Esophagus muscularis mucosa (tissue), 4 donors: ENCODE results near the gene CCL7. TPM values are rescaled to one million over a fixed set of nuclear protein-coding genes. Genes with fewer than 3 reads are reported as not detected.

Experiments used
- DNase-seq: peaks from one replicate; pipeline ENCODE4 v3.0.0-alpha.2; 2017; ENCODE audit errors: extremely low spot score
- H3K27ac ChIP-seq, 4 donors: fragments of 200-600 bp; sonication (generic); replicated peaks in 1 of 4; 1 replicate in 3 of 4; 2 replicates in 1 of 4; pipeline ENCODE4 v1.5.1; 2016 to 2019; ENCODE audit warnings: mild to moderate bottlenecking in 1 of 4
- H3K27me3 ChIP-seq, 4 donors: fragments of 200-600 bp; sonication (generic); one replicate each; pipeline versions ENCODE4 v1.5.1 to v1.6.0; 2016 to 2019
- H3K36me3 ChIP-seq, 4 donors: fragments of 200-600 bp; sonication (generic); one replicate each; pipeline ENCODE4 v1.5.1; 2016 to 2019
- H3K4me1 ChIP-seq, 4 donors: fragments of 200-600 bp; sonication (generic); one replicate each; pipeline ENCODE4 v1.5.1; 2016 to 2019
- H3K4me3 ChIP-seq, 4 donors: fragments of 200-600 bp; sonication (generic); 1 replicate in 2 of 4; 2 replicates in 2 of 4; pipeline ENCODE4 v1.5.1; 2016 to 2019; ENCODE audit warnings: mild to moderate bottlenecking in 4 of 4, moderate library complexity in 1 of 4
- H3K9me3 ChIP-seq, 4 donors: fragments of 200-600 bp; sonication (generic); 1 replicate in 3 of 4; 2 replicates in 1 of 4; pipeline ENCODE4 v1.5.1; 2016 to 2019
- EP300 ChIP-seq: sonication (generic); formaldehyde crosslinking; IDR thresholded peaks from one replicate; pipeline ENCODE4 v1.6.1; 2017; ENCODE audit warnings: antibody characterized with exemption
- POLR2A ChIP-seq: fragments of 450-650 bp; IDR thresholded peaks from one replicate; pipeline ENCODE4 v1.6.1; 2017; ENCODE audit warnings: antibody characterized with exemption, moderate library complexity, mild to moderate bottlenecking, low read depth
- POLR2AphosphoS5 ChIP-seq, 2 donors: sonication (generic); formaldehyde crosslinking; IDR thresholded peaks; one replicate each; pipeline ENCODE4 v1.6.1; 2017; ENCODE audit warnings: antibody characterized with exemption in 2 of 2
- WGBS: methylation state at CpG from one replicate; pipeline ENCODE4 v1.1.5; 2018; 5-methylcytosine and 5-hydroxymethylcytosine counted together
- intact Hi-C: fragments of 100-400 bp; cut with DNase I; formaldehyde crosslinking; loops from one replicate; pipeline ENCODE4 v1.15.1; 2023
- total RNA-seq, 4 donors: library from RNA; depleted of rRNA; stranded (reverse); fragments of >200 nt; gene quantifications; one replicate each; pipeline versions ENCODE4 v1.1.0 to v1.2.1, GENCODE V29; 2016
- TF ChIP-seq, protein P1 (sequence below), 3 experiments: fragments of 200-600 bp in 2 of 3; fragments of 450-650 bp in 1 of 3; sonication (generic) in 2 of 3; IDR thresholded peaks; one replicate each; pipeline ENCODE4 v1.5.1; 2017 to 2019; ENCODE audit warnings: antibody characterized with exemption in 3 of 3, mild to moderate bottlenecking in 2 of 3, moderate library complexity in 1 of 3

CCL7 gene
- total RNA-seq, 4 donors from 2014 or later, result 0.83 TPM; not detected in 3

DNA sequence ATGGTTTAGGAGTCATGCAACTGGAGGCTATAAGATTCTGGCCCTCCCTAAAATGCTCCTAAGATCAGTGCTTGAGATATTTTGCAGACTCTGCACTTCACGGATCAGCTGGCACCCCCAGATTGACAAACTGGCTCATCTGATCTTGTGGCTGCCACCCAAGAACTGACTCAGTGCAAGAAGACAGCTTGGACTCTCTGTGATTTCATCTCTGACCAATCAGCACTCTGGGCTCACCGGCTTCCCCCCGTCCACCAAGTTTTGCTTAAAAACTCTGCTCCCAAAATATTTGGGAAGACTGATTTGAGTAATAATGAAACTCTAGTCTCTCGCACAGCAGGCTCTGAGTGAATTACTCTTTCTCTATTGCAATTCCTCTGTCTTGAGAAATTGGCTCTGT is 41.2 kb upstream of the CCL7 start:
- intact Hi-C loops, result no loop called here

GRCh38 chr17:34230342-34230741 is 39.7 kb upstream of the CCL7 start:
- Histone ChIP-seq H3K4me3 (no peak overlapping the region), H3K36me3 (no peaks in the 10 kb centered on the region), H3K4me1 (peaks cover 18 to 22% (median 21%) of the 10 kb centered on the region in 4 donors), H3K27ac (no peak overlapping the region), H3K27me3 (no peaks in the 10 kb centered on the region), H3K9me3 (no peaks in the 10 kb centered on the region)
- TF ChIP-seq POLR2A (no peak), POLR2AphosphoS5 (IDR thresholded peaks at IDR 0.05) (no peak), EP300 (no peak)
- TF ChIP-seq, protein P1, sequence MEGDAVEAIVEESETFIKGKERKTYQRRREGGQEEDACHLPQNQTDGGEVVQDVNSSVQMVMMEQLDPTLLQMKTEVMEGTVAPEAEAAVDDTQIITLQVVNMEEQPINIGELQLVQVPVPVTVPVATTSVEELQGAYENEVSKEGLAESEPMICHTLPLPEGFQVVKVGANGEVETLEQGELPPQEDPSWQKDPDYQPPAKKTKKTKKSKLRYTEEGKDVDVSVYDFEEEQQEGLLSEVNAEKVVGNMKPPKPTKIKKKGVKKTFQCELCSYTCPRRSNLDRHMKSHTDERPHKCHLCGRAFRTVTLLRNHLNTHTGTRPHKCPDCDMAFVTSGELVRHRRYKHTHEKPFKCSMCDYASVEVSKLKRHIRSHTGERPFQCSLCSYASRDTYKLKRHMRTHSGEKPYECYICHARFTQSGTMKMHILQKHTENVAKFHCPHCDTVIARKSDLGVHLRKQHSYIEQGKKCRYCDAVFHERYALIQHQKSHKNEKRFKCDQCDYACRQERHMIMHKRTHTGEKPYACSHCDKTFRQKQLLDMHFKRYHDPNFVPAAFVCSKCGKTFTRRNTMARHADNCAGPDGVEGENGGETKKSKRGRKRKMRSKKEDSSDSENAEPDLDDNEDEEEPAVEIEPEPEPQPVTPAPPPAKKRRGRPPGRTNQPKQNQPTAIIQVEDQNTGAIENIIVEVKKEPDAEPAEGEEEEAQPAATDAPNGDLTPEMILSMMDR (IDR thresholded peaks at IDR 0.05), result no peak
- 71% methylated on average over 1 of the region's 1 CpG for WGBS
- DNase-seq, result no peak
- intact Hi-C loops, result no loop called here

More for the DNA sequence above, 41.2 kb upstream of the CCL7 start:
- Histone ChIP-seq H3K27me3 (no peaks in the 10 kb centered on the region), H3K36me3 (no peaks in the 10 kb centered on the region), H3K4me1 (peaks cover 2 to 6% (median 5%) of the 10 kb centered on the region in 4 donors), H3K9me3 (no peaks in the 10 kb centered on the region), H3K27ac (no peak overlapping the region), H3K4me3 (no peak overlapping the region)
- no peak for DNase-seq
- TF ChIP-seq POLR2A, result no peak
- TF ChIP-seq, protein P1 (IDR thresholded peaks at IDR 0.05), result no peak
- 72% methylated on average over 4 of the region's 4 CpGs for WGBS

DNA sequence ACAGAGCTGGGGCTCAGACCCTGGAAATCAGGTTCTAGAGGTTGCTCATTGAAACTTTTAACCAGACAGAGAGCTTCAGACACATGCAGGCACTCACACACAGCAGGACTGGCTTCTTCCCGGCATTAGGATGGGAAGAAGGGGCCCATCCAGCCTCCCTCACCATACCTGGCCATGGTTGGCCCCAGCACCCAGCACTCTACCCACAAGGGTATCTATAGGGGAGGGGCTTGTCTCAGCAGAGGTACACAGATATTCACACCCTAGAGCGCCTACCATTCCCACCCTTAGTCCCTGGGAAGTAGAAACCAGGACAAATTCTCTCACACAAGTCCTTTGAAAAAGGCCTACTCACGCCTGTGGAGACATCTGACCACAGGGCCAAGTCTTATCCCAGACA is 35.4 kb upstream of the CCL7 start:
- H3K9me3 ChIP-seq, result no peaks in the 10 kb centered on the region
- TF ChIP-seq EP300, result no peak
- H3K36me3 ChIP-seq, result no peaks in the 10 kb centered on the region
- peak overlapping the region; percentile 16 to 76 (median 61) for H3K27ac ChIP-seq
- H3K4me1 ChIP-seq, result peaks cover 47 to 59% (median 56%) of the 10 kb centered on the region in 4 donors
- no peak for DNase-seq
- H3K4me3 ChIP-seq, result no peak overlapping the region
- H3K27me3 ChIP-seq, result no peaks in the 10 kb centered on the region
- WGBS, result 86% methylated on average over 3 of the region's 3 CpGs
- intact Hi-C loops, result no loop called here

DNA sequence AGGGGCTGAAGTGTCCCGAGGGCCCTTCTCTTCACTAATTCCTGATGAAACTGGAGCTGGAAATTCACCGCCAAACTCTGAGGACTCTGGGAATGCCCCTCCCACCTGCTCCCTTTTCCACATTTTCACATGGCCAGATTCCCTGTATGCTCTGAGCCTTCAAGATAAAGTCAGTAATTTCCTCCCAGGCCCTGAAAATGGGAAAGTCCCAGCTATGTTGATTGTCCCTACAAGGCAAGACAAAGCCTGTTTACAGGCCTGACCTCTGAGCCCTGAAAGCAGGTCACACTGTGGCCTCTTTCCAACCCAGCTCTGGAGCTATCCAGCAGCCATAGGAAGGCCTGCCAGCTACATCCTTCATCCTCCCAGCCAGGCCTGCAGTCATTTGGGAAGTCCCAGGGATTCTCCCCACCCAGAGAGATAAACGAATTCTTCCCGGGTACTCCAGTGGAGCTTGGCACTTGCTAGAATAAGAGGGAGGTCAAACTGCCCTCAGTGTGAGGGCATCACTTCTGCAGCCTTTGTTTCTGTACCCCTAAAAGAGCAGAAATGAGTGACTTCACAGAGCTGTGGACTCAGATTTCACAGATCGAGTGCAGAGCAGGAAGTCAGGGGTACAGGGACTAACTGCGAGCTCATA is 34.5 kb upstream of the CCL7 start:
- H3K4me3 ChIP-seq, result no peak overlapping the region

DNA sequence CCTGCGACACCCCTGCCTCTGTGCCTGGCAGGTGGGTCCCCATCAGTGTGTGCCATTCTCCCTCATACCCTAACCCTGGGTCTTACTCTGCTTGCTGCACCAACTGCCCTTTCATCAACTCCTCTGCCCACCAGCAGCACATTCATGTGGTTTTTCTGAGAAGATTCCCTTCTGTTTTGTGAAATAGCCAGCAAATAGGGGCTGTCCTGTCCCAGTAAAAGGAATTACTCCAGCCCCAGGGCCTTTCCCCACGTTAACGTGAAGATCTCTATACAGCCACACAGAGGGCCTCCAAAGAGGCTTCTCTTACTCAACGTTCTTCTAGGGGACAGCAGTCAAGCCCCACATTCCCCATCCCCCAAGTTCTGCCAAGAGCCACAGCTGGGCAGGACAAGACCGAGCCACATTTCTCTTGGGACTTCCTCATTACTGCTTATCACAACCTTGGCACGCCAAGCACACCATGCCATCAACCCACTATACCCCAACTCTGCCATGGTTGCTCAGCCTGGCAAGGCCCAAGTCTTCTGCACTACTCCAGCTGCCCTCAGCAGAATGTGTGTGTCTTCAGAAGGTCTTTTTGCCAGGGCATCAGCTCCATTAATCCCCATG is 33.6 kb upstream of the CCL7 start:
- H3K4me3 ChIP-seq, result no peak overlapping the region
- peak overlapping the region in 3 of 4 donors; percentile 57 to 76 (median 65) for H3K27ac ChIP-seq
- no peaks in the 10 kb centered on the region for H3K9me3 ChIP-seq
- H3K36me3 ChIP-seq, result no peaks in the 10 kb centered on the region
- H3K27me3 ChIP-seq, result no peaks in the 10 kb centered on the region
- TF ChIP-seq EP300 (no peak), POLR2A (no peak), POLR2AphosphoS5 (IDR thresholded peaks at IDR 0.05) (no peak)
- TF ChIP-seq, protein P1 (IDR thresholded peaks at IDR 0.05), result no peak
- WGBS, result 69% methylated on average over 6 of the region's 6 CpGs
- H3K4me1 ChIP-seq, result peaks cover 63 to 72% (median 69%) of the 10 kb centered on the region in 4 donors
- DNase-seq, result no peak
- intact Hi-C loops, result no loop called here

More for the DNA sequence above, 34.5 kb upstream of the CCL7 start:
- no peaks in the 10 kb centered on the region for H3K36me3 ChIP-seq
- peak overlapping the region; percentile 16 to 76 (median 61) for H3K27ac ChIP-seq
- TF ChIP-seq POLR2AphosphoS5 (IDR thresholded peaks at IDR 0.05) (peak in 1 of 2 donors; percentile 58), POLR2A (no peak)
- TF ChIP-seq, protein P1 (IDR thresholded peaks at IDR 0.05), result no peak
- 58% methylated on average over 4 of the region's 6 CpGs for WGBS
- intact Hi-C loops, result no loop called here
- H3K4me1 ChIP-seq, result peaks cover 55 to 63% (median 60%) of the 10 kb centered on the region in 4 donors
- no peak for DNase-seq
- H3K27me3 ChIP-seq, result no peaks in the 10 kb centered on the region
- H3K9me3 ChIP-seq, result no peaks in the 10 kb centered on the region
